SIG-M5 treated with dmso at 0.1 percent for 504 hours (cell line): ENCODE results near the gene VCL.
"Not testable (repeated sequence)": the region's sequence is repeated elsewhere in the genome, so short reads cannot be mapped to it uniquely, and the experiment has no call there.

ENCODE experiments used
- DNase-seq: peaks from one replicate; lab custom pipeline; 2025; ENCODE audit not compliant: unreplicated experiment; lab: John Stamatoyannopoulos, UW

Gene VCL

DNA sequence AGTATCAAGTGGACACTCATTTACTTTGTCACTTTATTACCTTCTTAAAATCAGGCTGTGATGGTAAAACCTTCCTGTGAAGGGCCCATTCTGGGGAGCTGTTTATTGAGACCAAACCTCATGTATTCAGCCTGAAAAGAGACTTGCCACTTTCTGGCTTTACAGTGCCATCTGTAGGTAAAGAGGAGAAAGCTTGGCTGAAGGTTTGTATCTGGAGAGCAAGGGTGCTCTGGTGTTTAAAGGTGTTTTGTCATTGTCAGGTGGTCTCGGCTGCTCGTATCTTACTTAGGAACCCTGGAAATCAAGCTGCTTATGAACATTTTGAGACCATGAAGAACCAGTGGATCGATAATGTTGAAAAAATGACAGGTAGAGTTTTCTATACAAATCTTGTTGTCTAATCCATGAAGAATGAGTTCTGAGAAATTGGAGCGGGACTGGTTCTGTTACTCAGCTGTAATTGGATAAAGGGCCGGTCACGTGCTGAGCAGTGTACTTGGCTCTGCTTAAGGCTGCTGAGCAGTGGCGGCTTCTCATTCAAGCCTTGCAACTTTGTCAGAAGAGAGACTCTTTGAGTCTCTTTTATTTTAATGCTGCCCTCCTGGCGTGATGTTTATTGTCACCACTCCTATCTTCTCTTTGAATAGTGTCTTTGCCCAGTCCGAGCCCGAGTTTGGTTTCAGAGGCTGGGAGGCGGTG is 105.8 kb downstream of the VCL start:
- DNase-seq, result peak; percentile 43

DNA sequence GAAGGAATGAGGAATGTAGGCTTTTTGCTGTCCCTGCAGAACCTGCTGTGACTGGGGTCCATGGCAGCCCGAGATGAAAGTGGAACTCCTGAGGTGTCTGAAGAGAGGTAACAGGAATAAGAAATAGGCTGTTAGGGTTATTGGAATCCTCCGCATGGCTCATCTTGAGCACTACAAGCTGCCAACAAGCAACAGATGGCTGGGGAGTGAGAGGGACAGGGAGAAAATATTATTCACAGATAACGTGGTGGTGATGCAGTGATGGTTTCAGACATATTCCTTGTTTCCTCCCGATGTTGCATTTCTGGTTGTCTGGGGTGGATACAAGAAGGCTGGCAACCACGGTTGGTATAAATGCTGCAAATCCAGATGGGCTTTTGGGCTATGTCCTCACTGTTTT is 106.6 kb downstream of the VCL start:
- DNase-seq, result no peak

- DNase-seq, result no peak
Observed at GRCh38 chr10:74104996-74105395, 107.1 kb downstream of the VCL start.

GRCh38 chr10:74107391-74107790 is 109.5 kb downstream of the VCL start:
- DNase-seq, result no peak

- DNase-seq, result no peak
Observed at GRCh38 chr10:74109452-74109851, 111.5 kb downstream of the VCL start.

DNA sequence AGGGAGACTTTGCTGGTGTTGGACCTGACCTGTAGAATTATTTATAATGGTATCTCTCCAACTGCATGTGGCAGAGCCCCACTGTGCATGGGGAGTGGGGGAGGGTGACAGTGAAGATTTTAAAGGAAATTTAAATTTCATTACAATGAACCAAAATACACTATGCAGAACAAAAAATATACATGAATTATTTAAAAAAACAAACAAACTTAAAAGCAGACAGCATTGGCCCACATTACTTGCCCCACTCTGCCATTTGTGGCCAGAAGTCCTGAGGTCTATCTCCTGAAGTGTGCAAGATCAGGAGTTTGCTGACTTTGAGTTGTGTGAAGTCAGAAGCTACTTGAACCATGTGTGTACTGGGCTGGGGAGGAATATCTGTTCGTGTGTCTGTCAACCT is 112.2 kb downstream of the VCL start:
- DNase-seq, result no peak

- no peak for DNase-seq
Observed at GRCh38 chr10:74111799-74112198, 113.9 kb downstream of the VCL start.

GRCh38 chr10:74113546-74113945 is 115.6 kb downstream of the VCL start:
- DNase-seq, result no peak

- DNase-seq, result no peak
Observed at GRCh38 chr10:74114041-74114448, 116.1 kb downstream of the VCL start.

GRCh38 chr10:74117738-74118137 is 119.8 kb downstream of the VCL start:
- no peak for DNase-seq

DNA sequence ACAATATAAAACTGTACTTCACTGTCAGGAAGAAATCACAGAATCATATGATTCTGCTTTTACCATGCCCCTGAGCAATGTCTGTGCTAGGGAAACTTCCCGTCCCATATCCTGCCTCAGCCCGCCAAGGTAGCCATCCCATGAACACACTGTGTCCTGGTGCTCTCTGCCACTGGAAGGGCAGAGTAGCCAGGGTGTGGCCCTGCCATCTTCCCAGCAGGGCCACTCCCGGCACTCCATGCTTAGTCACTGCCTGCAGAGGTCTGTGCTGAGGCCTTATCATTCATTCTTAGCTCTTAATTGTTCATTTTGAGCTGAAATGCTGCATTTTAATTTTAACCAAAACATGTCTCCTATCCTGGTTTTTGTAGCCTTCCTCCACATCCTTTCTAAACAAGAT is 120.9 kb downstream of the VCL start:
- DNase-seq, result no peak

- no peak for DNase-seq
Observed at GRCh38 chr10:74120911-74121310, 123.0 kb downstream of the VCL start.

- no peak for DNase-seq
Observed at GRCh38 chr10:74121368-74121767, 123.5 kb downstream of the VCL start.

- DNase-seq, result no peak
Observed at GRCh38 chr10:74122060-74122459, 124.1 kb downstream of the VCL start.

- no peak for DNase-seq
Observed at GRCh38 chr10:74123081-74123480, 125.2 kb downstream of the VCL start.

DNA sequence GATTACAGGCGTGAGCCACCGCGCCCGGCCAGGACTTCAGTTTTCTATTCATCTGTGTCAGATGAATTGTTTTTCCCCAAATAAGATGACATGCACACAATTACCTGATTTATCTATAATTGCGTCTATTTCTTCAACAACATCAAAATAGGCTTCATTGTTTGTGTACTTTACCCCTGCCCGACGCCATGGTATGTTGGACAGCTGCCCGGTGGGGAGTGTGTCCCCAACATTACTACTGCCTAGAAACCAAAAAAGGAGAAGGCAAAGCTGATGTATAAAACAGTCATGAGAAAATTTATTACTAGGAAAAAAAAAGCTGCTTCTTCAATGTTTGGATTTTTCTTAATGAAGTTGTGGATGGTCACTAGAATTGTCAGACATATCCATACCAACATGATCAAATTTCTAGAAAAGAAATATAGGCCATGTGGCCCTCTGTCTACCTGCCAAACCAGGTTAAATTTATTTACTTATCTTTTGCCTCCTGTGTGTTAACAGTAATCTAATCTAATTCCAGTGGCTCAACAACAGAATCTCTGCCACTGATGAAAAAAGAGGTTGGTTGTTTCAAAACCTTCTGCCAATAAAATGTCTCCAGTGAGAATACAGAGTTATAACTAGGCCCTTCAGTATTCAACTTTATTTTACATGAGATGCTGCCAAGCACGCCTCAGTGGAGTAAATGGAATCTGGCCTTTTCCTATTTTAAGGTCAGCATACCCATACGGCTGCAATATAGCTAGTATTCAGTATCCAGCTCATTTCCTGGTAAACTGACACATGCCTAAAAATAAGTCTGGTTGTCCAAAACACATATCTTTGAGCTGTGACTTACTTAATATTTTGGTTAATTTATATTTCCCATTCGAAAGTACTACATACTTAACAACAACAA is 136.3 kb downstream of the VCL start:
- no peak for DNase-seq

DNA sequence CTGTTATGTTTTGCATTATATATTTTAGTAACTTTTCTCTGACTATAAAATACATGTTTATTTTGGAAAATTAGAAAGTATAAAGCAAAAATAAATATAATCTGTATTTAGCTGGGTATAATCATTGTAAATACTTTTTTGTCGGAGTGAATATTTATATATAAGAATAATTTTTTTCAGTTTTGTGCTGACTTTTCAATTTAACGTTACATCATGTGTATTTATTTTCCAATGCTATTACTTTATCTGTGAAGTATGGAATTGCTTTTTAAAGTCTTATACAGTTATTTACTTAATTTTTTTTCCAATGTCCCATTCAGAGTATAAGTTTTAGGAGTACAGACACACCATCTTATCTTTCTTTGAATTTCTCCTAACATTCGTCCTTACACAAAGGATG is 137.5 kb downstream of the VCL start:
- DNase-seq, result no peak

DNA sequence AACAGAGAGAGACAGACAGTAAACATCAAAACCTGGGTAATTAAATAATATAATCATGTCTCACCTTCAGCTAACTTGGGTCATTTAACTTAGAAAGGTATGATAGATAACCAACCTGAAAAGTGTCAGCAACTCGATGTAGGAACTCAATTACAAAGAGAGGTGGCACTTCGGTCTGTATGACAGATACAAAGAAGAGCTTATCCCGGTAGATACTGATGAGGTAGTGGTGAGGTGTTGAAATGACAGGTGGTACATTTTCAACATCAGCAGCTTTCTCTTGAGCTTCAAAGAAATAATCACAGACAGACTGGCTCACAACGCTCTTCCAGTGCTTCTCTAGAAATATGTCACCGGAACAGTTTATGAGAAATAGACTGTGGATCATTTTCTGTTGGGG is 140.1 kb downstream of the VCL start:
- DNase-seq, result no peak

DNA sequence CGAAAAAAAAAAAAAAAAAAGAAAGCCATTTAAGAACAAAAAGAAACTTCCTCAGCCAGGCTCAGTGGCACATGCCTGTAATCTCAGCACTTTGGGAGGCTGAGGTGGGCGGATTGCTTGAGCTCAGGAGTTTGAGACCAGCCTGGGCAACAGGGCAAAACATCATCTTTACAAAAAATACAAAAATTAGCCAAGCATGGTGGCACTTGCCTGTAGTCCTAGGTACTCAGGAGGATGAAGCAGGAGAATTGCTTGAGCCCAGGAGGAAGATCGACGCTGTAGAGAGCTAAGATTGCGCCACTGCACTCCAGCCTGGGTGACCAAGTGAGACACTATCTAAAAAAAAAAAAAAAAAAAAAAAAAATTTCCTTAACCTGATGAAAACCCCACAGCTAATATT is 140.7 kb downstream of the VCL start:
- DNase-seq, result not testable (repeated sequence)

GRCh38 chr10:74139981-74140380 is 142.1 kb downstream of the VCL start:
- no peak for DNase-seq

- DNase-seq, result no peak
Observed at GRCh38 chr10:74140553-74140952, 142.6 kb downstream of the VCL start.

DNA sequence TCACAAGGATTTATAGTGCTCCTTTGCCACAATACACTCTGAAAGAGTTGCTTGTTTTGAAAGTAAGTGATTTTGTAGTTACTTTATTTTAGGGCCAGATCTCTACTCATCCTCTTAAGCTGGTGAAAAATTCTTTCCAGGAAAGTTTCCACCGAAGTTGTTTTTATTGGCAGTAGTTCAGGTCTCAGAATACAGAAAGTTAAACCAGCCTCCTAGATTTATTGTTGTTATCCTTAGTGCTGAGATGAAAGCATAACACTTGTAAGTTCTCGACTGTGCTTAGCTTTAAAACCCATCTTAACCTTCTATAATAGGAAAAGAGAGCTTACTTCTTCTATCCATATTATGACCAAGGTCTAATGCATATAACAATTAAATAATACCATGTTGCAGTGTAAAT is 147.2 kb downstream of the VCL start:
- no peak for DNase-seq
